Choroid plexus epithelial cell (primary cell): ENCODE measurements around the gene ITPK1.

Source experiments
- DNase-seq: peaks from one replicate; pipeline ENCODE4 v3.0.0-alpha.2; 2010; ENCODE audit warnings: low read depth
- H3K4me3 ChIP-seq: 2 replicates; pipeline ENCODE4 v1.5.1; 2011; ENCODE audit warnings: low read depth, mild to moderate bottlenecking, control low read depth, low read length, moderate library complexity
- TF ChIP-seq, protein P1 (sequence below): conservative IDR thresholded peaks from 2 replicates; pipeline ENCODE4 v1.5.1; 2011; ENCODE audit warnings: low read depth, mild to moderate bottlenecking, control low read depth, inconsistent platforms, low read length, moderate library complexity

Gene ITPK1

GRCh38 chr14:92998946-92999345, 116.8 kb downstream of the ITPK1 start:
- TF ChIP-seq, protein P1, sequence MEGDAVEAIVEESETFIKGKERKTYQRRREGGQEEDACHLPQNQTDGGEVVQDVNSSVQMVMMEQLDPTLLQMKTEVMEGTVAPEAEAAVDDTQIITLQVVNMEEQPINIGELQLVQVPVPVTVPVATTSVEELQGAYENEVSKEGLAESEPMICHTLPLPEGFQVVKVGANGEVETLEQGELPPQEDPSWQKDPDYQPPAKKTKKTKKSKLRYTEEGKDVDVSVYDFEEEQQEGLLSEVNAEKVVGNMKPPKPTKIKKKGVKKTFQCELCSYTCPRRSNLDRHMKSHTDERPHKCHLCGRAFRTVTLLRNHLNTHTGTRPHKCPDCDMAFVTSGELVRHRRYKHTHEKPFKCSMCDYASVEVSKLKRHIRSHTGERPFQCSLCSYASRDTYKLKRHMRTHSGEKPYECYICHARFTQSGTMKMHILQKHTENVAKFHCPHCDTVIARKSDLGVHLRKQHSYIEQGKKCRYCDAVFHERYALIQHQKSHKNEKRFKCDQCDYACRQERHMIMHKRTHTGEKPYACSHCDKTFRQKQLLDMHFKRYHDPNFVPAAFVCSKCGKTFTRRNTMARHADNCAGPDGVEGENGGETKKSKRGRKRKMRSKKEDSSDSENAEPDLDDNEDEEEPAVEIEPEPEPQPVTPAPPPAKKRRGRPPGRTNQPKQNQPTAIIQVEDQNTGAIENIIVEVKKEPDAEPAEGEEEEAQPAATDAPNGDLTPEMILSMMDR, result no peak
- H3K4me3 ChIP-seq, result no peak overlapping the region
- no peak for DNase-seq

GRCh38 chr14:92997343-92998061, 118.2 kb downstream of the ITPK1 start:
- TF ChIP-seq, protein P1, result no peak
- H3K4me3 ChIP-seq, result no peak overlapping the region
- DNase-seq, result no peak

- TF ChIP-seq, protein P1, result no peak
- H3K4me3 ChIP-seq, result no peak overlapping the region
- DNase-seq, result no peak
Observed at GRCh38 chr14:92995620-92996019, 120.1 kb downstream of the ITPK1 start.

DNA sequence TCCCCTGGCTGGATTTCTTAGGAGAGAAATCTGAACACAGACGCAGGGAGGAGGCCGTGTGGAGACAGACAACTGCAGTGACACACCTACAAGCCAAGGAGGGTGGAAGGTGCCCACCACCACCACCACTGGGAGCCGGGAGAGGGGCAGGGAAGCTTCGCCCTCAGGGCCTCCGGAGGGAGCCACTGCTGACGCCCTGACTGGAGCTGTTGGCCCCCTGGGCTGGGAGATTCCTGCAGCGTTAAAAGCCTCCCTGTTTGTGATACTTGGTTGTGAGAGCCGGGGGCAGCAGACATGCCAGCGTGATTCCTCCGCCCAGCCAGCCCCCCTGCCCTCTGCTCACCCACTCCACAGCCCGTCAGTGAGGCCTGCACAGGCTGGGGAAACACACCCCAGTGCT, 120.8 kb downstream of the ITPK1 start:
- DNase-seq, result no peak
- H3K4me3 ChIP-seq, result no peak overlapping the region
- TF ChIP-seq, protein P1, result no peak

DNA sequence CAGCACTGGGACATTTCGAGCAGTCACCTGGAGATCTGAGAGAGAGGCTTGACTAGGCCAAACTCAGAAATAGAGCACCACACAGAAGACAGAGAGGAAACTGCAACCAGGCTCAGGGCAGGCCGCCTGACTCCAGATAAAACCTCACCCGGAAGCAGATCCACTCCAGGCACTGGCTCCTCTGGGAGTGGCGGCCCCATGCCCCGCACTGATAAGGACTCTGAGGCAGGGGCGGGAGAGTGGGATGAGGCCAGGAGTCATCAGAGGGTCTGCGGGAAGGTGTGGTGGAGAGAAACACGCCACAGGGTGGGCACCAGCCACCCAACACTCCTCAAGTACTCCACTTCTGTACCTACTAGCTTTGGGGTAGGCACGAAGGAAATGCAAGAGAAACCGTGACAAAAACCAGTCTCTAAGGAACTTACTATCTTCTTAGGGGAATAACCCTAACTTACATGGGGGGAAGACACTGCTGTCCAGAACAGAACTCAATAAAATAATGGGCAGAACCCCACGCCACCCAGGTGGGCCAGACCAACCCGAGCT, 121.5 kb downstream of the ITPK1 start:
- TF ChIP-seq, protein P1, result no peak
- no peak for DNase-seq
- no peak overlapping the region for H3K4me3 ChIP-seq

GRCh38 chr14:92993302-92993701, 122.4 kb downstream of the ITPK1 start:
- no peak overlapping the region for H3K4me3 ChIP-seq
- DNase-seq, result no peak
- TF ChIP-seq, protein P1, result no peak

DNA sequence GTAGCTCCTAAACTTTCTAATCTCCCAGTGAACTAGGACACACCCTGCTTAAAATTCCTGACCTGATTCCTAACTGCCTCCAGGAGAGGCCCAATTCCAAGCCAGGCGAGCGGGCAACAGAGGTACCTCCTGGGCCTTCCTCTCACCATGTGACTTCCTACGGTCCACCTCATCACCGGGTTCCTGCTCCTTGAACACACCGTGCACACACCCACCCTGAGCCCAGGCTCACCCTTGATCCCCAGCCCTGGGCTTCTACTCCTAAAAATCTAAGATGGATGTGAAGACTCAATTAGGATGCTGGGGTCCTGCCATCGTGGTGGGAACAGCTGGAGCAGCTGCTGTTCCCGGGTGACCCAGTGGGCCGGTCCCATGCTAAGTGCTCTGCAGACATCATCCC, 124.2 kb downstream of the ITPK1 start:
- no peak overlapping the region for H3K4me3 ChIP-seq
- DNase-seq, result no peak
- TF ChIP-seq, protein P1, result no peak
